Endothelial cell of umbilical vein (primary cell): ENCODE results near the gene KXD1. TPM values are rescaled to one million over a fixed set of nuclear protein-coding genes. Genes with fewer than 3 reads are reported as not detected.

Experiments used
- BruUV-seq: library from RNA; stranded (reverse); fragments of 400-500 nt; replicated peaks from 2 replicates; lab custom pipeline; 2021; lab: Mats Ljungman, UMichigan
- CTCF ChIA-PET: fragments of 300-600, 350-600 bp; sonication (Branson Sonifier 250); formaldehyde crosslinking; loops from one replicate; lab custom pipeline; 2021; ENCODE audit warnings: antibody characterized with exemption, inconsistent platforms; lab: Charles Lee
- POLR2A ChIA-PET: fragments of 300-600, 350-600 bp; sonication (Branson Sonifier 250); formaldehyde crosslinking; loops from one replicate; lab custom pipeline; 2021; ENCODE audit warnings: antibody characterized with exemption, inconsistent platforms; lab: Charles Lee
- DNase-seq: peaks from one replicate; pipeline ENCODE4 v3.0.0-alpha.2; 2011; ENCODE audit warnings: low read depth, low spot score
- FAIRE-seq: peaks from 2 replicates; lab custom pipeline; 2011; peaks lifted over from hg19 to GRCh38; lab: Jason Lieb, UNC
- H2AFZ ChIP-seq: 2 replicates; pipeline ENCODE4 v1.6.0; 2012; ENCODE audit warnings: low read depth, low read length, control low read depth, inconsistent platforms
- H3K27ac ChIP-seq: 2 replicates; pipeline ENCODE4 v1.5.1; 2011; ENCODE audit warnings: low read depth, mild to moderate bottlenecking, control low read depth, low read length, moderate library complexity; ENCODE audit not compliant: insufficient read depth
- H3K27me3 ChIP-seq, 2 experiments: 2 replicates each; pipeline versions ENCODE4 v1.6.0 to v1.6.1; 2011; ENCODE audit warnings: low read length in 2 of 2, mixed read lengths in 1 of 2; ENCODE audit not compliant: control insufficient read depth in 2 of 2, insufficient read depth in 2 of 2
- H3K36me3 ChIP-seq, 2 experiments: 2 replicates in 1 of 2; 3 replicates in 1 of 2; pipeline ENCODE4 v1.5.1; 2011; ENCODE audit warnings: low read length in 2 of 2, mild to moderate bottlenecking in 1 of 2, moderate library complexity in 1 of 2; ENCODE audit not compliant: control insufficient read depth in 2 of 2, insufficient read depth in 2 of 2; ENCODE audit errors: extremely low read depth in 1 of 2
- H3K4me1 ChIP-seq: 3 replicates; pipeline ENCODE4 v1.5.1; 2011; ENCODE audit warnings: mild to moderate bottlenecking, low read length; ENCODE audit not compliant: control insufficient read depth, insufficient read depth; ENCODE audit errors: extremely low read depth
- H3K4me2 ChIP-seq: 2 replicates; pipeline ENCODE4 v1.6.1; 2011; ENCODE audit warnings: low read length, control low read depth, mixed read lengths; ENCODE audit not compliant: insufficient read depth
- H3K4me3 ChIP-seq, 3 experiments: fragments of 200-600 bp in 1 of 3; sonication (generic), shearing (Covaris generic) in 1 of 3; replicated peaks in 1 of 3; 2 replicates each; pipeline ENCODE4 v1.5.1; 2011 to 2016; ENCODE audit warnings: control low read depth in 3 of 3, low read length in 3 of 3, mild to moderate bottlenecking in 2 of 3, inconsistent platforms in 1 of 3, low read depth in 1 of 3, moderate library complexity in 1 of 3; ENCODE audit not compliant: insufficient read depth in 1 of 3
- H3K79me2 ChIP-seq: 2 replicates; pipeline ENCODE4 v1.6.0; 2012; ENCODE audit warnings: low read length, inconsistent platforms; ENCODE audit not compliant: control insufficient read depth, insufficient read depth
- H3K9ac ChIP-seq: replicated peaks from 2 replicates; pipeline ENCODE3; 2011; ENCODE audit warnings: low read length, control low read depth; ENCODE audit not compliant: insufficient read depth; ENCODE audit errors: extremely low read depth
- H3K9me1 ChIP-seq: replicated peaks from 3 replicates; pipeline ENCODE4 v1.6.0; 2011; ENCODE audit warnings: mild to moderate bottlenecking, low read length; ENCODE audit not compliant: control insufficient read depth, insufficient read depth; ENCODE audit errors: extremely low read depth
- H3K9me3 ChIP-seq: replicated peaks from 2 replicates; pipeline ENCODE4 v1.5.1; 2012; ENCODE audit warnings: low read length, inconsistent platforms; ENCODE audit not compliant: control insufficient read depth, insufficient read depth
- H4K20me1 ChIP-seq: replicated peaks from 2 replicates; pipeline ENCODE3; 2011; ENCODE audit warnings: mild to moderate bottlenecking, low read length; ENCODE audit not compliant: control insufficient read depth, insufficient read depth; ENCODE audit errors: extremely low read depth
- EZH2 ChIP-seq: IDR thresholded peaks from 2 replicates; pipeline ENCODE4 v1.6.1; 2012; ENCODE audit warnings: borderline replicate concordance, low read depth, mild to moderate bottlenecking, moderate library complexity, low read length, inconsistent platforms; ENCODE audit not compliant: severe bottlenecking
- GATA2 ChIP-seq: IDR thresholded peaks from 2 replicates; pipeline ENCODE4 v1.7.0; 2011; ENCODE audit warnings: low read depth, mild to moderate bottlenecking, moderate library complexity, mixed read lengths, low read length; ENCODE audit not compliant: insufficient read length, insufficient read depth
- JUN ChIP-seq: IDR thresholded peaks from 2 replicates; pipeline ENCODE4 v1.6.1; 2011; ENCODE audit warnings: borderline replicate concordance, low read depth; ENCODE audit not compliant: insufficient read length, insufficient read depth
- MAX ChIP-seq: IDR thresholded peaks from 2 replicates; pipeline ENCODE4 v1.6.1; 2011; ENCODE audit not compliant: insufficient read depth, insufficient read length
- MYC ChIP-seq: IDR thresholded peaks from one replicate; pipeline ENCODE4 v1.6.1; 2011; ENCODE audit warnings: mild to moderate bottlenecking, low read depth, low read length
- POLR2A ChIP-seq: IDR thresholded peaks from 2 replicates; pipeline ENCODE4 v1.6.1; 2012; ENCODE audit warnings: low read depth, mild to moderate bottlenecking, control low read depth, low read length
- dilution Hi-C: fragments of 300-500 bp; cut with MboI; formaldehyde crosslinking; loops from one replicate; pipeline ENCODE4 v1.15.0; 2019; ENCODE audit warnings: low sequenced_read_pairs; ENCODE audit not compliant: extremely low pct_ligation_motif_present
- intact Hi-C: fragments of 100-400 bp; cut with micrococcal nuclease; formaldehyde crosslinking; loops from one replicate; pipeline ENCODE4 v1.10.0; 2022
- polyA plus RNA-seq, 4 experiments: library from polyadenylated mRNA; depleted of rRNA in 3 of 4; stranded (reverse) in 3 of 4; unstranded in 1 of 4; fragments of >200 nt; gene quantifications; 2 replicates each; pipeline versions ENCODE4 v1.2.1 to v1.2.3, GENCODE V29; 2011 to 2012; ENCODE audit warnings: missing spikeins in 1 of 4
- total RNA-seq: library from RNA; stranded (reverse); gene quantifications from 2 replicates; pipeline ENCODE4 v1.2.3, GENCODE V29; 2021
- TF ChIP-seq, protein P1 (sequence below), 2 donors: IDR thresholded peaks; 1 replicate in 1 of 2; 2 replicates in 1 of 2; pipeline ENCODE4 v1.5.1; 2011; ENCODE audit warnings: low read length in 2 of 2, mild to moderate bottlenecking in 2 of 2, moderate library complexity in 2 of 2, control low read depth in 1 of 2, inconsistent platforms in 1 of 2, low read depth in 1 of 2; ENCODE audit not compliant: insufficient read depth in 1 of 2; ENCODE audit errors: extremely low read depth in 1 of 2

Gene KXD1
- total and polyA plus RNA-seq, 2 donors (not counting 3 experiments of a cell fraction or from before 2014, with no cell fraction given): 134 to 186 TPM

GRCh38 chr19:18612051-18612771, 54.5 kb downstream of the KXD1 start:
- no peak overlapping the region for H3K9ac ChIP-seq
- no peaks in the 10 kb centered on the region for H3K9me3 ChIP-seq
- H3K9me1 ChIP-seq: no peaks in the 10 kb centered on the region
- peaks cover 16% of the 10 kb centered on the region for H3K4me1 ChIP-seq
- no peaks in the 10 kb centered on the region for H3K79me2 ChIP-seq
- dilution Hi-C loops (no loop called here), intact Hi-C loops (no loop called here)
- no TSS peak for BruUV-seq
- no peaks in the 10 kb centered on the region for H3K36me3 ChIP-seq
- TF ChIP-seq EZH2 (peak; percentile 89), POLR2A (no peak), MAX (no peak), GATA2 (no peak), MYC (no peak), JUN (no peak)
- TF ChIP-seq, protein P1, sequence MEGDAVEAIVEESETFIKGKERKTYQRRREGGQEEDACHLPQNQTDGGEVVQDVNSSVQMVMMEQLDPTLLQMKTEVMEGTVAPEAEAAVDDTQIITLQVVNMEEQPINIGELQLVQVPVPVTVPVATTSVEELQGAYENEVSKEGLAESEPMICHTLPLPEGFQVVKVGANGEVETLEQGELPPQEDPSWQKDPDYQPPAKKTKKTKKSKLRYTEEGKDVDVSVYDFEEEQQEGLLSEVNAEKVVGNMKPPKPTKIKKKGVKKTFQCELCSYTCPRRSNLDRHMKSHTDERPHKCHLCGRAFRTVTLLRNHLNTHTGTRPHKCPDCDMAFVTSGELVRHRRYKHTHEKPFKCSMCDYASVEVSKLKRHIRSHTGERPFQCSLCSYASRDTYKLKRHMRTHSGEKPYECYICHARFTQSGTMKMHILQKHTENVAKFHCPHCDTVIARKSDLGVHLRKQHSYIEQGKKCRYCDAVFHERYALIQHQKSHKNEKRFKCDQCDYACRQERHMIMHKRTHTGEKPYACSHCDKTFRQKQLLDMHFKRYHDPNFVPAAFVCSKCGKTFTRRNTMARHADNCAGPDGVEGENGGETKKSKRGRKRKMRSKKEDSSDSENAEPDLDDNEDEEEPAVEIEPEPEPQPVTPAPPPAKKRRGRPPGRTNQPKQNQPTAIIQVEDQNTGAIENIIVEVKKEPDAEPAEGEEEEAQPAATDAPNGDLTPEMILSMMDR (IDR thresholded peaks at IDR 0.05; ENCODE audit: extremely low read depth in 1 of 2, insufficient read depth in 1 of 2, low read depth in 1 of 2, low read length in 2 of 2): no peak
- H4K20me1 ChIP-seq: no peaks in the 10 kb centered on the region
- no peak overlapping the region for H3K27ac ChIP-seq
- H2AFZ ChIP-seq: no peak overlapping the region
- peaks cover 63 to 72% of the 10 kb centered on the region in 2 experiments for H3K27me3 ChIP-seq
- DNase-seq (no peak), FAIRE-seq (no peak)
- CTCF ChIA-PET: interaction anchor here (1.4 kb wide), 2 partner anchors 23 to 235 kb away, joined by 4 to 7 read pairs; partner anchors contain the start of gene REX1BD
- no peak overlapping the region for H3K4me2 ChIP-seq
- POLR2A ChIA-PET: no interaction called here
- H3K4me3 ChIP-seq: peak overlapping the region in 1 of 3 experiments; percentile 28
